Stimulated activated CD8-positive, alpha-beta memory T cell treated with anti-CD3 and anti-CD28 coated beads, Interleukin-4, amount 100 ng/mL, for 1 hour (primary cell): ENCODE results near the gene PNKD.
A peak's percentile ranks its signal among the peaks of the same experiment; 100 is the strongest.
"Not testable (repeated sequence)": the region's sequence is repeated elsewhere in the genome, so short reads cannot be mapped to it uniquely, and the experiment has no call there.

Source experiments
- DNase-seq, 2 donors: peaks; one replicate each; pipeline ENCODE4 v3.0.0-alpha.2; 2020; ENCODE audit warnings: low read depth in 2 of 2, low spot score in 1 of 2

Gene PNKD

GRCh38 chr2:218314764-218315163, 44.4 kb downstream of the PNKD start:
- not testable (repeated sequence) for DNase-seq

DNA sequence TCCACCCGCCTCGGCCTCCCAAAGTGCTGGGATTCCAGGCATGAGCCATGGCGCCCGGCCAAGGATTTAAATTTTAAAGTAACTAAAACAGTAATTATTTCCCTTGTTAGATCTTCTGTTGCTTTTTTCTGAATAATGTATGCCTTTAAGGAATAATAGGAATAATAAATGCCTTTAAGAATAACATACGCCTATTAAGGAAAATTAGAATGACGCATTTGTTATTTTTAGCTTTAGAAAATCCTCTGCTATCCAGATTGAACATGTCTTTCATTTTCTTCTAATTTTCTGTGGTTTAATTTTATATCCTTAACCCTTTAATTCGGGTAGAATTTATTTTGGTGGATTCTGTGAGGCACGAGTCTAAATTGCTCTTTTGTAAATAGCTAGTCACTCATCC, 45.1 kb downstream of the PNKD start:
- DNase-seq: no peak

GRCh38 chr2:218317303-218317630, 46.9 kb downstream of the PNKD start:
- DNase-seq: no peak

DNA sequence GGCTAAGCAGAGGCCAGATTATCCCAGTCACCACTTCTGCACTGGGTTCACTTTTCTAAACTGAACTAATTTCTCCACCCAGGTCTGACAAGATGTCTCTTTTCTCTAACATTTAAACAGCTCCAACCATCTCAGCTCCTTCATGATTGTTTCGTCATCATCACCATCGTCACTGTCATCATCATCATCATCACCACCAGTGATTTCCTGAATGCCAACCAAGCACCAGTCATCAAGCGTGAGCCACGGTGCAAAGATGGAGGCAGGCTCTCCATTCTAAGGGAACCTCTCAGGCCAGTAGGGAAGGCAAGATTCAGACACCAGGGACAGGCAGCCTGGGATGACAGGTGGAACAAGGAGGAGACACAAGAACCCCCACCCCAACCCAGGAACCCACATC, 47.5 kb downstream of the PNKD start:
- no peak for DNase-seq

DNA sequence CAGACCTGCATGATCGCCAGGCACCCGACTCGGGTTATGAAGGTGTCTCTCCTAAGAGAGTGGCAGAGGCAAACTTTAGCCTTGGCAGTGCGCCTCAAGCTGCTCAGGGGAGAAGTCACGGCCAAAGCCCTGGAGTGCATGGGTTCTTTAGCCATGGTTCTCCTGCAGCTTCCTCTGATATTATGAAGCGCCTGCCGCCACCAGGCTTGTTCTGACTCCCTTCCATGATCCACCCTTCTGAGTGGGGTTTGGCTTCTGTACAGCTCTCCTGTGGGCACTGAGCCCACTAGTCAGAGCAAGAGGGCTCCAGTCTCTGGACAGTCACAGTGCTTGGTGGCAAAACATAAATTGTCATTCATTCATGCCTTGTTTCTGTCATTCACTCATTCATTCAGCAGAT, 47.9 kb downstream of the PNKD start:
- no peak for DNase-seq

GRCh38 chr2:218319813-218320365, 49.6 kb downstream of the PNKD start:
- DNase-seq: no peak

DNA sequence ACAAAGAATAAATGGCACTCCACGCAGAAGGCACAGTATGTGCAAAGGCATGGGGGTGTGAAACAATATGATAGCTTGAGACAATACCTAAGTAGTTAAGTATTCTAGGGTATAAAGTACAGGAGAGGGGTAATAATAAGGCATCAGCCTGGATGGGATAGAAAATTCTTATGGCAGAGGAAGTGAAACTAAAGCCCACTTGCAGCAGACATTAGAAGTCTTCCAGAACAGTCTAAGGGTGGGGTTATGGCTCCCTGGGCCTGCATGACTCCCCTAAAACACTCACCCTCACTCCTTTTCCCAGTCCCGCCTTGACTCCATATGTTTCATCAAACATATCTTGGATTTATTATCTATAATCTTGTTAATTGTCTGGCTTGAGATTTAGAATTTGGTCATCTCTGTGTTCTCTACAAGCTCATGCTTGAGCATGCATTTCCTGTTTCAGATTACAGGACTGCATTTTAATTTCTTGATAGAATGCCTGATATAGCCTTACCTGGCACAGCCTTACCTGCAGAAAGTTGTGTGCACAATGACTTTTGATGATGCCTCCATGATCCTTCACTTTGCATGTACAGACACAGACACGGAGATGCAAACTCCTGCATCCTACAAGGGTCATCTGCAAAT, 50.5 kb downstream of the PNKD start:
- no peak for DNase-seq

GRCh38 chr2:218322768-218323525, 52.6 kb downstream of the PNKD start:
- peak; percentile 12 to 24 for DNase-seq

GRCh38 chr2:218323526-218324472, 53.5 kb downstream of the PNKD start:
- no peak for DNase-seq

DNA sequence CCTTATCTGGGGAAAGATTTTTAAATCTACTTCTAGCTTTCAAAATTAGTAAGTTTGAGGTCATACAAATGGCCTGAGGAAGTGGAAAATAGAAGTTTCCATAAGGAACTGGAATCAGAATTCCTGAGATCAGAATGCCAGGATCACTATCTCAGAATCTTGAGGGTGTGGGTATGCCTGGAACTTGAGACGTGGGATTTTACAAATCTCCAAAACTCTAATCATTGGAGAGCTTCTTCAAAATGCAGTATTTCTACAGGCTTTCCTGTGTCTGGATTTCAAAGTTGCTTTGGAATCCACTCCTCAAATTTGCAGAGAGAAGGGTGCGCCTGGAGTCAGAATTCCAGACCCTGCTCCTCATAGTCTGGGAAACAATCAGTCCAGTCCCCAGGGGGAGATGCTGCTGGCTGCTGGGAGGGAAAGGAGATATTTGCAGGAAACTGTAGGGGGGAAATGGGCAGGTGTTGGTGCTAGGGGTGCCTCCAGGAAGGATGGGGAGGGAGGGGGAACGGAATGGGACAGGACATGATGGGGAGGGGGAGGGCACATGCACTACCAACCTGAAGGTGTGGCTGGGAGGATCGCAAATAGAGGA, 55.3 kb downstream of the PNKD start:
- no peak for DNase-seq

DNA sequence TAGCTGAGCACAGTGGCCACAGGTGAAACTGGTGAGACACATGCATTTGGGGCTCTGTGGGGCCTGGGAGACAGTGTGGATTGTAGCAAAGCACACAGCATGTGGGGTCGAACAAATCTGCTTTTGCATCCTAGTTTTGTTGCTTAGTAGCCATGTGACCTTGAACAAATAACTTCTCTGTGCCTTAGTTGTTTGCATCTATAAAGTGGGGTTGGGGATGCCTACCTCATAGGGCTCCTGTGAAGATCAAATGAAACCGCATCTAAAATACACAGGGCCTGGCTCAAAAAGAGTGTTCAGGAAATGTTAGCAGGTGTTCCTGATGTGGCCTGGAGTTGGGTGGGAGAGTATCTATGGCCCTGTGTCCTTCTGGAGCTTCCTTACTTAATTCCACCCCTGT, 56.0 kb downstream of the PNKD start:
- no peak for DNase-seq

DNA sequence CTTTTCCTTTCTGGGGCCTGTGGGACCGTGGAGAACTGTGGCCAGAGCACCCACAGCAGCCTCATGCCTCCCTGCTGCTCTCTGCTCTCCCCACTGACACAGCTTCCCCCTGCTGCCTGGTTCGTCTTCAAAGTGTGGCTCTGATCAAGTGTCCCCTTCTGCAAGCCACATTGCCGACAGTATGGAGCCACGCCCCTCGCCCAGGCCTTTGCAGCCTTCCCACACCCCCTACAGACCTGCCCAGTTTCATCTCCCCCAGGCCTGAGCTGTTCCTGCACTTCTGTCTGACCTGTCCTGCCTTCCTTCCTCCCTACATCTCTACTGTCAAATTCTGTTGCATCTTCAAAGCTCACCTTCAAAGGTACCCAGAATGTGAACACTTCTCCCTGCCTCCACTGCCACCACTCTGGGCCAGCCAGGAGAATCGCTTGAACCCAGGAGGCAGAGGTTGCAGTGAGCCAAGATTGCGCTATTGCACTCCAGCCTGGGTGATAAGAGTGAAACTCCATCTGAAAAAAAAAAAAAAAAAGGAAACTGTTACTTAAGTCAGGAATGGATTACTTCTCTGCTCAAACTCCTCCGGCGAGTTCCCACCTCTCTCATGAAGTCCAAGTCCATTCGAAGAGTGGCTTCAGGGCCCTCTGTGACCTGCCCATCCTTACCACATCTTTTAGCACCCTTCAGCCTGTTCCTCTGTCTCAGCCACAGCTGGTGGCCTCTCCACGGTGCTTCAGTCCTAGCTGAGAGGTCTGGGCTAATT, 57.3 kb downstream of the PNKD start:
- DNase-seq: no peak

DNA sequence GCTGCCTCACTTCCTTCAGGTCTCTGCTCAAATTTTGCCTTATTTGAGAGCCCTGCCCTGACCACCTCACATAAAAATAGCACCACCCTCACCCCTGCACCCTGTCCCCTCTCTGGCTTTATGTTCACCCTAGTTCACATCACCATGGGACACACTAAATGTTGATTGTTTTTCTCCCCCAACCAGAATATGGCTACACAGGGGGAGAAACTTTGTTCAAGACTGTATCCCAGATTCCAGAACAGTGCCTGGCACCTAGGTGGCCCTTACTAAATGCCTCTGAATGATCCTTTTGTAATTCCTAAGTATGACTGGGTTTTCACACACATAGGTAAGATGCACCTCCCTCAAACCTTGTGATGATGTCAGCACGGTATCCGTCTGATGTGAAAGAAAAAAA, 58.0 kb downstream of the PNKD start:
- DNase-seq: no peak

DNA sequence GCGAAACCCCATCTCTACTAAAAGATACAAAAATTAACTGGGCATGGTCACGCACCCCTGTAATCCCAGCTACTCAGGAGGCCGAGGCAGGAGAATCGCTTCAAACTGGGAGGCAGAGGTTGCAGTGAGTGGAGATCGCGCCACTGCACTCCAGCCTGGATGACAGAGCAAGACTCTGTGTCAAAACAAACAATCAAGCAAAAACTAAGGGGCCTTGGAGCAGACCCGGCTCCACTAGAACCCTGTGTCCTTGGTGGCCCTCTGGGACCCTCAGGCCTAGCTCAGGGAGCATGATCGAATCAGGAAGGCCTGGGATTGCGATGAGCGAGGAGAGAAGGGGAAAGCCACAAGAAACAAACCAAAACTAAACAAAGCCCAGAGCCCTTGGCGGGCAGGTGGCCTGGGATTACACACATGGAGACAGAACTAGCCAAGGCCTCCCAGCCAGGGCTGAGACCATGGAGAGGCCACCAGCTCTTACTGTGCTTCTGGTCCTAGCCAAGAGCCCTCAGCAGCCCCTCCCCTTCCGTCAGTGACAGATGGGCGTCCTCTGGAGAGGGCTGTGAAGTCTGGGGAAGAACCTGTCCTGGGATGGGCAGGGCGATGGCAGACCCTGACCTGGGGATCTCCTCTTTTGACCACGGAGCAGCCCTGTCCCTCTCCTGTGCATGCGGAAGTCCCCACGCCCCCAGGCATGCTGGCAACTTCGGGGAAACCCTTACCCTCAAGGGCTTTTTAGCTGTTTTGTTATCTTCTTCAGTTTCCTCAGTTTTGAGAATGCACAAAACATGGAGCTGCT, 58.9 kb downstream of the PNKD start:
- no peak for DNase-seq

DNA sequence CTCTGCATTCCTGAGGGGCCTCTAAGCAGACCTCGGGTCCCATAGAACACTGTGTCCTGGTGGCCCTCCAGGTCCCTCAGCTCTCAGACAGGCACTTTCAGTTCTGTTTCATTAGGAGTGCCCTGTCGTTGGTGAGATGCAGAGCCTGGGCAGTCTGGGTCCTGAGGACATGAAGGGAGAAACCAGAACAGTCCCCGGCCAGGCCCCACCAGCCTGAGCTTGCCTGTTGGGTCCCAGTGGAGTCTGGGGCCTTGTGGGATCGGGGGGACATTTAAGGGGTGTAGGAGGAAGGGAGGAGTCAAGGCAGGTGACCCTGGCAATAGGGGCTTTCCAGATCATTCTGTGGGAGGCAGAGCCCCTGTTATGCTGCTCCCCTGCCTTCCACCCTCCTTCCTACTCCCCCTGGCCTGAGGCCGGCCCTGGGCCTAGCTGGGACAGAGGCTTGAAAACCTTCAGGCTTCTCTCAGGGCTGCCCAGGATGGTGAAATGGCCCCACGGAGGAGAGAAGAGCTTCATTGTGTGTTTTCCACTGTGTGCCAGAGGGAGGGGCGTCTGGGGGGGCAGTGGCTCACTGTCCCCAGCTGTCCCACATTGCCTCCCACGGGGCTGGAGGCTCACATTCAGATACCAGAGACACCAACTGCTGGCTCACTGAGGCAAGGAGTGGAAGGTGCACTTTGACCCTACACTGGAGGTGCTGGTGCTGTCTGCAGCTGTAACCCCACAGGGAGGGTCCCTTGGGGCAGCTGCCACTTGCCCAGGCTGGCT, 59.7 kb downstream of the PNKD start:
- DNase-seq: no peak

DNA sequence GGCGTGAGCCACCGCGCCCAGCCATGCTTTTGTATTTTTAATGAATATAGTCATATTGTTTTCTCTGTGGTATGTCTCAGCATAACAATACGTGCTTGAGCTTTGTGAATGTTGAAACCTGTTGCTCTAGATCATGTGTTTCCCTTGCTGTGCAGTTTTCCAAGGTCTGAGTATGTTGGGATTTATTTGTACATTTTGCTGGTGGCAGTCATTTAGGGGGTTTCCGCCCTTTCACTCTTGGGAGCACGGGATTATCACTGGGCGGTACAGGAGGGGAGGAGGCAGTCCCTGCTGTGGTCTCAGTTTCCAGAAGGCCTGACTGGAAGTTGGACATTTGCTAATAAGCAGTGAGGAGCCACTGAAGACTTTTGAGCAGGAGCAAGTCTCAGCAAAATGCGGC, 61.4 kb downstream of the PNKD start:
- DNase-seq: no peak

DNA sequence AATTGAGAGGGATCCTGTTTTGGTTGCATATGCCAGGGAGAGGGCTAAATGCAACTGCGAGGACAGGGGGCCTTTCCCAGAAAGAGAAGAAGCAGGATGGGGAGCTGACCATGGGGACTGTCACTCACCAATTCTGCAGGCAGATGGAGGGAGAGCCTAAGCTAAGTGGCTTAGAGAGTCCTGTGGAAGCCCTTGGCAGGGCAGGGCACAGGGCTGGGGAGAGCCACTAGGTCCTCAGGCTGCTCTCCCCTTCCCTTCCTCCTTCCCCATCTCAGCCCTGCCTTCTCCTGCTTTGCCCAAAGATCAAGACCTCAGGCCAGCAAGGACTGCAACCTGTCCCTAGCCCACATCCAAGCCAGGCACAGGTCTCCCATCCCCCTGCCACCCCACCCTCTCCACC, 62.0 kb downstream of the PNKD start:
- DNase-seq: no peak

DNA sequence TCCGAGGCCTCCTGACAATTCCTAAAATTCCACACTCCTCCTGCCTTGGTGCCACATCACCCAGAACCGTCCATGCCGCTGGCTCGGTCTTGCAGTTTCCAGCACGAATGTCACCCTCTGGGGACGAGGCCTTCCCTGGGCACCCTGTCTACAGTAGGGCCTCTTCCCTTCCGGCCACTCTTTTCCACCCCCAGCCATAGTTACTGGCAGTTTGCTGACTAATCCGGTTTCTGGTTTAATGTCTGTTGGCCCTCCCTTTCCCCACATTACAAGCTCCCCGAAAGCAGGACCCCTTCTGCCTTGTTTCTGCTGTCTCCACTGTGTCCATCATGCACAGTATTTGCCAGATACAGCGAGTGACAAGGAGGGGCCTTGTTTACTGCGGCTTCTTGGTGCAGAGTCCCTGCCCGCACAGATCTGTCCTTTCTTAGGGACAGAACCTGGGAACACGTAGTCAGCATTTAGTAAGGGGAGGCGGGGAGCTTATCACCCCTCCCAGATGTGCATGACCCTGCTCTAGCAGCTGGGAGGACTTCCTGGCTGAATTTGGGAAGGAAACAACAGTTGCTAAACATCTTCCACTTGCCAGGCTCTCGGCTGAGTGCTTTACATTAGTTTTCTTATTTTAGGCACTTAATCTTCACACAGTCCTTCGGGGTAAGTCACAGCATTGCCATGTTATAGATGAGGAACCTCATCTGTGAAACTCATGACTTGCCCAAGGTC, 62.8 kb downstream of the PNKD start:
- no peak for DNase-seq
